K562 (cell line): ENCODE results near the gene CDKN2C. TPM values are rescaled to one million over a fixed set of nuclear protein-coding genes. Genes with fewer than 3 reads are reported as not detected.

Experiments used
- ELK1 ChIP-seq: sonication (generic); formaldehyde crosslinking; IDR thresholded peaks from 2 replicates; pipeline ENCODE4 v1.8.1; 2022; ENCODE audit warnings: missing genetic modification reagents
- GTF2A2 ChIP-seq: IDR thresholded peaks from 2 replicates; pipeline ENCODE4 v1.6.1; 2016; ENCODE audit warnings: mild to moderate bottlenecking, missing genetic modification characterization, missing compliant biosample characterization
- HDAC1 ChIP-seq, 2 experiments: fragments of 450-650 bp; IDR thresholded peaks; 2 replicates each; pipeline ENCODE4 v1.6.1; 2016 to 2017; ENCODE audit warnings: inconsistent platforms in 1 of 2, mild to moderate bottlenecking in 1 of 2, moderate library complexity in 1 of 2
- HDGF ChIP-seq: fragments of 450-650 bp; IDR thresholded peaks from 2 replicates; pipeline ENCODE4 v1.6.1; 2016
- HNRNPL ChIP-seq: fragments of 200-400 bp; formaldehyde crosslinking; IDR thresholded peaks from 2 replicates; pipeline ENCODE4 v1.6.1; 2017; ENCODE audit warnings: low read depth, mild to moderate bottlenecking, low read length
- NCOA2 ChIP-seq, 2 experiments: fragments of 450-650 bp; IDR thresholded peaks; 2 replicates each; pipeline ENCODE4 v1.6.1; 2018; ENCODE audit warnings: mild to moderate bottlenecking in 2 of 2, moderate library complexity in 1 of 2; ENCODE audit not compliant: partially characterized antibody in 2 of 2
- OTX1 ChIP-seq: fragments of 450-650 bp; formaldehyde crosslinking; IDR thresholded peaks from 2 replicates; pipeline ENCODE4 v1.4.0; 2022; ENCODE audit warnings: mild to moderate bottlenecking
- PCBP1 ChIP-seq: fragments of 200-400 bp; formaldehyde crosslinking; IDR thresholded peaks from 2 replicates; pipeline ENCODE4 v1.6.1; 2018; ENCODE audit warnings: mild to moderate bottlenecking, low read depth, low read length; ENCODE audit not compliant: poor library complexity, severe bottlenecking
- PHB2 ChIP-seq: fragments of 450-650 bp; IDR thresholded peaks from 2 replicates; pipeline ENCODE4 v1.6.1; 2017; ENCODE audit warnings: low read depth
- PHF8 ChIP-seq: fragments of 200-600 bp; sonication (generic); IDR thresholded peaks from 2 replicates; pipeline ENCODE4 v1.6.1; 2012; ENCODE audit warnings: mixed run types, mild to moderate bottlenecking, inconsistent platforms, low read length, moderate library complexity, borderline replicate concordance
- PYGO2 ChIP-seq: fragments of 450-650 bp; IDR thresholded peaks from 2 replicates; pipeline ENCODE4 v1.6.1; 2016; ENCODE audit warnings: mild to moderate bottlenecking, missing genetic modification characterization, moderate library complexity, missing compliant biosample characterization
- RBM14 ChIP-seq: fragments of 200-400 bp; formaldehyde crosslinking; IDR thresholded peaks from 2 replicates; pipeline ENCODE4 v1.6.1; 2018; ENCODE audit warnings: low read depth, mild to moderate bottlenecking, low read length, moderate library complexity, borderline replicate concordance; ENCODE audit not compliant: insufficient read depth
- SMARCA5 ChIP-seq: fragments of 450-650 bp; IDR thresholded peaks from 2 replicates; pipeline ENCODE4 v1.6.1; 2016
- ZBTB2 ChIP-seq: fragments of 450-650 bp; IDR thresholded peaks from 2 replicates; pipeline ENCODE4 v1.6.1; 2016; ENCODE audit warnings: antibody characterized with exemption
- ZNF316 ChIP-seq: fragments of 450-650 bp; IDR thresholded peaks from 2 replicates; pipeline ENCODE4 v1.6.1; 2016
- ZNF318 ChIP-seq, 2 experiments: fragments of 450-650 bp; IDR thresholded peaks; 2 replicates each; pipeline ENCODE4 v1.6.1; 2016; ENCODE audit warnings: mild to moderate bottlenecking in 2 of 2, borderline replicate concordance in 1 of 2, low read depth in 1 of 2, moderate library complexity in 1 of 2
- ZNF436 ChIP-seq: fragments of 250-450, 450-650 bp; sonication (Bioruptor Pico); formaldehyde crosslinking; IDR thresholded peaks from 2 replicates; pipeline ENCODE4 v1.7.0; 2020; ENCODE audit warnings: mild to moderate bottlenecking
- polyA plus RNA-seq, 8 experiments: library from polyadenylated mRNA; depleted of rRNA in 4 of 8; stranded (reverse) in 5 of 8; unstranded in 3 of 8; fragments of >200 nt; fragmentation: Nextera tagmentation in 2 of 8; fragmentation: Illumina TruSeq in 1 of 8; extraction: Ambion mirVana in 2 of 8; extraction: Trizol in 1 of 8; gene quantifications; 2 replicates each; pipeline versions ENCODE4 v1.2.1 to v1.2.3, GENCODE V29; 2011 to 2014; ENCODE audit warnings: inconsistent platforms in 1 of 8, missing spikeins in 1 of 8
- total RNA-seq, 7 experiments: library from RNA; depleted of rRNA in 6 of 7; stranded (reverse); fragments of >200 nt in 6 of 7; fragmentation: Illumina TruSeq in 2 of 7; extraction: Trizol in 2 of 7; gene quantifications; 2 replicates each; pipeline versions ENCODE4 v1.2.1 to v1.2.3, GENCODE V29; 2011 to 2021; ENCODE audit warnings: low replicate concordance in 1 of 7

Gene CDKN2C
- total and polyA plus RNA-seq, 9 of the 15 experiments (the other 6 are each of a cell fraction or from before 2014, with no cell fraction given), result 11.9 to 74.3 (median 45.9) TPM

GRCh38 chr1:50968821-50969610 is 1.0 kb upstream of the CDKN2C start (continued):
- TF ChIP-seq NCOA2 (IDR thresholded peaks at IDR 0.05; ENCODE audit: partially characterized antibody in 2 of 2), result no peak
- no peak for TF ChIP-seq PCBP1
- peak in 1 of 2 experiments; percentile 69; a peak in 2 of 4 replicates for TF ChIP-seq HDAC1 (IDR thresholded peaks at IDR 0.05)
- TF ChIP-seq HDGF, result no peak
- no peak for TF ChIP-seq ZNF436 (CRISPR knock-in tag)
- no peak for TF ChIP-seq GTF2A2 (tag)
- no peak for TF ChIP-seq PHB2
- TF ChIP-seq PHF8, result peak; percentile 47
- no peak for TF ChIP-seq ELK1 (CRISPR knock-in tag)
- TF ChIP-seq OTX1 (CRISPR knock-in tag), result peak; percentile 94
- TF ChIP-seq ZBTB2, result no peak
- TF ChIP-seq PYGO2, result no peak
- TF ChIP-seq SMARCA5, result no peak
- no peak for TF ChIP-seq ZNF316
- no peak for TF ChIP-seq ZNF318 (IDR thresholded peaks at IDR 0.05; ENCODE audit: borderline replicate concordance in 1 of 2, low read depth in 1 of 2)
- TF ChIP-seq RBM14, result no peak
- TF ChIP-seq HNRNPL, result peak; percentile 94
